CD4-positive, alpha-beta T cell treated with Interferon gamma for 1 hour (primary cell): Measurements from ENCODE around the gene ABHD11.
"Not testable (repeated sequence)": the region's sequence is repeated elsewhere in the genome, so short reads cannot be mapped to it uniquely, and the experiment has no call there.

Experiments used
- DNase-seq: peaks from one replicate; pipeline ENCODE4 v3.0.0-alpha.2; 2020

Gene ABHD11

DNA sequence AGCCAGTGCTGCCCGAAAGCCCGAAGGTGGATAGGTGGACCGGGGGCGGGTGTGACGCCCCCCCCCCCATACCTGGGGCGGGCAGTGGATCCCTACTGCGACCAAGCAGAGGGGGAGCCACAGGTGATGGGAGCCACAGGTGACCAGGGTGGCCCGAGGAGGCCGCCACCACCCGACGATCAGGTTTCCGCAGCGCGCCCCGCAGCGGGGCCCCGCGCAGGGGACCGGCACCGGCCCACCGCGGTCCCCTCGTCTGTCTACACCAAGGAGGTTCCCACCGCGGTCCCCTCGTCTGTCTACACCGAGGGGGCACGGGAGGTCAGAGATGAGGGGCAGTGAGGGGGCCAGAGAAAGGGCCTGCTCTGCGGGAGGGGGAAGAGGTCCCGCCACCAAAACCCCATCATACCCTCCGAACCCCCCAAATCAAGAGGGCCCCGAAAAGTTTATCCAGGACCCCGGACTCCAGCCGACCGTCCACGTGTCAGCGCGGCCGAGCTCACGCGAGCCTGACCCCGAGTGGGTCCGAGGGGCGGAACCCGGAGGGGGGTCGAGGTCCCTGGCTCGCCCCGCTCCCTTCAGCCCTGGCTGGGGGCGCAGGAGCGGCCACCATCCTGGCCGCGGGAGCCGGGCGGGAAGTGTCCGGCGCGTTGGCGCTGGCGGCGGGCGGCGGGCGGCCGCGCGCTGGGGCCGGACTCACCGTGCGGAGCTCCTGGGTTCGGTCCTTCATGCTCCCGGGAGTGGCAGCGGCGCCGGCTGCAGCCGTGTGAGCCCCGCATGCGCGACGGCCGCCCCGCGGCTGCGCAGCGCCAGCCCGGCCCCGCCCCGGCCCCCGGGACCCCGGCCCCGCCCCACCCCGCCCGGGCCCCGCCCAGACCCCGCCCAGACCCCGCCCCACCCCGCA, 19.4 kb downstream of the ABHD11 start, which contains the start of gene STX1A:
Gene STX1A, minus strand, starts transcription at position 765 of the 901 bp plus-strand sequence. Its CDS starts 38 bp downstream, at position 727.
- DNase-seq = peak; percentile 68

DNA sequence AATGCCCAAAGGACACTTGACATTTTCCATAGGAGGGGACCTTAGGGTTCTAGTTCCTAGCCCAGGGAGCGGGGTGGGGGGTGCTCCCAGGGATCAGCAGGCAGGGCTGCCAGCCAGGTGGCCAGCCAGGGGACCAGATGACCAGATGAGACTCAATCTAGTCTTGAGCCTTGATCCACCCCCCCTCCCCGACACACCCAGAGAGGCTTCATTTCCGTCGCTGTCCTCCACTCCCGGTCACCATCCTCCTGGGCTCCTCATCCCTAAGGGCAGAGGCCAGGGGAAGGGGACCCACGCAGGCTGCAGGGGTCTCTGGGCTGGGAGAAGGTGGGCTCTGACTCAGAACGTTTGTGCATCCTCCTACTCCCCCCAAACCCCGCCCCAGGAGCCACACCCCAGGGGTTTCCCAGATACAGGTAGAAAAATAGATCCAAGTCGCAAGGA, 20.1 kb downstream of the ABHD11 start:
- DNase-seq = no peak

- peak; percentile 62 for DNase-seq
These were observed 20.6 kb downstream of the ABHD11 start for GRCh38 chr7:73717991-73718405.

DNA sequence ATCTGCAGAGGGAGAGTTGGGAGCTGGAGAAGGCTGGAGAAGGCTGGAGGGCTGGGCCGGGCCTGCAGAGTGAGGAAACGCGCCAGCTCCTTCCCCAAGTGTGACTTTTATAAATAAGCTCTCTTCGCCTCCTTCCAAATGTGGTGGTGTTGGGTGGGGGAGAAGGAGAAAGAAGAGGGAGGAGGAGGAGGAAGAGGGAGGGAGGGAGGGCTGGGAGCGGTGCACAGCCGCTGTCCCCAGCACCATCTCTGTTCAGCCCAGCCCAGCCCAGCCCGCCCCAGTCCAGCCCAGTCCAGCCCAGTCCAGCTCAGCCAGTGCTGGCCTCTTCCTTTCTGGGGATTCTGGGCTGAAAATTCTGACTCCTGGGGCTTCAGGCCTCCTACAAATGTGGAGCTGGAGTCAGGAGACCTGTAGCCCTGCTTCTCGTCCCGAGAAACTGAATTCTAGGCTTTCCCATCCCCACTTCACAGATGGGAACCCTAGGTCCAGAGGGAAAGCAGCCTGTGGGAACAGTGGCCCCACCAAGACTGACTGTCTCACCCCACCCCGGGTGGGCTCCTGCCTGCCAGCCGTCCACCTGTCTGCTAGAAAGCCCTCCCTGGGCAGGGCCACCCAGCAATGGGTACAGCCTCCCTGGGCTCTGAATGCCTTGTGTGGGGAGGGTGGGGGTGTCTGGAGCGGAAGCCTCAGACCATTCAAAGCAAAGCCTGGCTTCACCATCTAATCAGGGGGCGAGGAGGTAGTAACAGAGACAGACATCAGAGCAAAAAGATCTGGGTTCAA, 21.4 kb downstream of the ABHD11 start:
- no peak for DNase-seq

- DNase-seq = no peak
These were observed 22.2 kb downstream of the ABHD11 start for GRCh38 chr7:73716318-73716890.

GRCh38 chr7:73715648-73716317, 22.8 kb downstream of the ABHD11 start:
- DNase-seq = no peak

DNA sequence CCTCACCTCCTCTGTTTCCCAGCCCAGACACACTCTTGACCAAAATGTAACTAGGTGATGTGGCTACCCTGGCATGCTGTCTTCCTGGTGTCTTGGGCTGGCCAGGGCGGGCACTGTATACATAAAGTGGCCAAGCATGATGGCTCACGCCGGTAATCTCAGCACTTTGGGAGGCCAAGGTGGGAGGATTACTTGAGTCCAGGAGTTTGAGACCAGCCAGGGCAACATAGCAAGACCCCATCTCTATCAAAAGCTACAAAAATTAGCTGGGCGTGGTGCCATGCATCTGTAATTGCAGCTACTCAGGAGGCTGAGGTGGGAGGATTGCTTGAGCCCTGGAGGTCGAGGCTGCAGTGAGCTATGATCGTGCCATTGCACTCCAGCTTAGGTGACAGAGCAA, 25.3 kb downstream of the ABHD11 start:
- DNase-seq = not testable (repeated sequence)

DNA sequence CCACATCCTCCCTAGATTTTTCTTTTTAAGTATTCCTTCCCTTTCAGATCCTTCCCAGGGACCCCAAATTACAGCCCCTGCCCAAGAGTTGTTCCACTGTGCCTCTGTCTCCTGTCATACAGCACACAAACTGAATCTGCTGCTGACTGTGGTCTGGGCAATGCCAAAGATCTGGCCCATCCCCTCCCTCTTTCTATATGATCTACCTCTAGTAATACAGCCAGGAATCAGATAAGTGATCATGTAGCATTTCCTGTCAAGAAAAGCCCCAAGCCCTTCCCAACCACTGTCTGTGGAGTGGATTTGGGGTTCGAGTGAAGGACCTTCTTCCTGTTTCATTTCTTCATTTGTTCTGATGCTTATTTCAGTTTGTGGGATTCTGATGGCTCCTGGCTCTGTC, 25.8 kb downstream of the ABHD11 start:
- no peak for DNase-seq

DNA sequence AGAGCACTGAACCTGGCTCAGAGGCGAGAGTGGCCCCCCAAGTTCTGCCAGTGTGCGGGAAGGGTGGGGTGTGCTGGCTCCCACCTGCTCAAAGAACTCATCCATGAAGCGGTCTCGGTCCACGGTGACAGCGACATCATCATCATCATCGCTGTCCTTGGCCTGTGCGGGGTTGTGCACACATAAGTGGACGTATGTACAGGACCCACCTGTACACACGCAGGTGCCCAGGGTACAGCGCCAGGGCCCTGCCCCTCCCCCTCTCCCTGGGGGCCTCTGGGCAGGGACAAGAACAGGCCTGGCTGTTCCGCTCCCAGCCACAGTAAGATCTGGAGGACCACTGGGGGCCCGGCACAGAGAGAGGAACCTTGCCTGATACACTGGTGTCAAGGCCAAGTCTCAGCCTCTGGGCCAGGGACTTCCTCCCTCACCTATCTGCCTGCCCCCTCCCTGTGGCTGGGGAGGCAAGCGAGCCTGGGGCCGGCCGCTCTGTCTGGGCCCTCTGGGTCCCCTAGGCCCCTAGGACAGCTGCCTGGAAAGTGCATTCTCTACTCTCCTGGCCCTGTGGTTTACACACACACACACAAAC, 29.5 kb downstream of the ABHD11 start:
- no peak for DNase-seq

- peak; percentile 24 for DNase-seq
These were observed 31.5 kb downstream of the ABHD11 start for GRCh38 chr7:73707045-73707631.

GRCh38 chr7:73706126-73707044, 32.2 kb downstream of the ABHD11 start:
- DNase-seq = no peak

DNA sequence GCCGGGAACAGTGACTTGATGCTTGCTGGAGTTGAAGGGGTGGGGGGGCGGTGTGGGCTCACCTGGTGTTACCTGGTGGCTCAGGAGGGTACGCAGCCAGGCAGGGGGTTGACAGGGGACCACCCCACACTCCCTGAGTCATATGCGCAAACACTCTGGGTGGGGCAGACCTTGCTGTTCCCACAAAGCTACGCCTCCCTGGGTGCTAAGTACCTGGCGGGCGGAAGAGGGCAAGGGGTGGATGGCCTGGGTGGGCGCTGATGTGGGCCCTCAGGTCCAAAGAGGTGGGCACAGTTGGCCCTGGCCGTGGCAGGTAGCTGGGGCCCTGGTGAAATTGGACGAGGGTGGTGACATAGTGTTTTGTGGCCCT, 33.1 kb downstream of the ABHD11 start:
- no peak for DNase-seq

DNA sequence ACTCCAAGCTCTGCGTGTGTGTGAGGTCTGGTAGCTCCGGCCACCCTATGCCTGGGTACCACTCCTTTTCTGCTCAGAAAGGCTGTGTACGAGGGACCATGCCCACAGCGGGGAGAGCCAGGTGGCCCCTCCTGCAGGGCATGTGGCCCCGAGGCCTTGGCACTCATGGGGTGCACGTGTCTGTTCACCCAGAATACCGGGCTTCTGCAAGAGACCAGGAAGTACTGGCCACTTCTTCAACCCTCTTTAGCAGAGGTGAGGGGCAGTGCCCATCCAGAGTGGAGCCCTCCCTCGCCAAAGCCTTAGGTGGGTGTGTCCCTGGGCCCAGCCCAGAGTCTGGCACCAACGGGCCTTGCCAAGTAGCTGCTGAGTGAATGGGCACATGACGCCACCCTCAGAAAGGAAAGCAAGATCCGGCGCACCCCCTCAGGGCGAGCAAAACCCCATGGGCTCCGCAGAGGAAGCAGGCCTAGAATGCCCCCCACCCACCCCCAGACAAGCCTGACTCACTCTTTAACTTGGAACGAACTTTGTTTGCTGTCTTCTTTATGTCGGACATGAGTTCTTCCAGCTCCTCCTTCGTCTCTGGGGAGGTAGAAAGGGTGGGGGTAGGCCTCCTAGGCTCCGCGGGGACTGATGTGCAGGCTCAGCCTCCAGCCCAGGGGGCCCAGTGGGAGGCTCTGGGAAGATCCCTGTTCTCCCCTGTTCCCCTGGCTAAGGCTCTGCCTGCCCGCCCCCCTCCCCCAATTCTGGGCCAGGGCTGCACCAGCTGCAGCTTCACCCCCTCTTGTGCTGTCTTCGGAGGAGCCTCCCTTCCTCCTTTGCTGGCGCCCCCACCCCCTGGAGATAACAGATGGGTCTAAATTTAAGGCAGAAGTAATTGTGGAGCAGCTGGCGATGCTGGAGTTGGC, 33.7 kb downstream of the ABHD11 start:
- no peak for DNase-seq

- DNase-seq = peak; percentile 28
These were observed 34.6 kb downstream of the ABHD11 start for GRCh38 chr7:73703757-73704639.

- DNase-seq = no peak
These were observed 35.4 kb downstream of the ABHD11 start for GRCh38 chr7:73703225-73703624.

DNA sequence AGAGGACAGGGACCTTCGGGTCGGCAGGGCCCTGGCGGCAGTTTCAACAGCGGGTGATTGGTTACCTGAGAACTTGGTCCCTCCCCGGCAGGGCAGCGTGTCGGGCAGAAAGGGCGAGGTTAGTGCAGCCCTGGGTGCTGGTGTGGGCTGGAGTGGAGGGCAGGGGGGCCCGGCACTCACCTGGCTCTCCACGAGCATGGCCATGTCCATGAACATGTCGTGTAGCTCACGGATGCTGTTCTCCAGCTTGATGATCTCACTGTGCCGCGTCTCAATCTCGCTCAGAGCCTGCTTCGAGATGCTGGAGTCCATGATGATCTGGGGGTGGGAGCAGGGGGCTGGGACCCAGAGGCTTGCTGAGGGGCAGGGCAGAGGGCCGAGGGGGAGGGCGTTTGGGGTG, 35.9 kb downstream of the ABHD11 start:
- DNase-seq = no peak

DNA sequence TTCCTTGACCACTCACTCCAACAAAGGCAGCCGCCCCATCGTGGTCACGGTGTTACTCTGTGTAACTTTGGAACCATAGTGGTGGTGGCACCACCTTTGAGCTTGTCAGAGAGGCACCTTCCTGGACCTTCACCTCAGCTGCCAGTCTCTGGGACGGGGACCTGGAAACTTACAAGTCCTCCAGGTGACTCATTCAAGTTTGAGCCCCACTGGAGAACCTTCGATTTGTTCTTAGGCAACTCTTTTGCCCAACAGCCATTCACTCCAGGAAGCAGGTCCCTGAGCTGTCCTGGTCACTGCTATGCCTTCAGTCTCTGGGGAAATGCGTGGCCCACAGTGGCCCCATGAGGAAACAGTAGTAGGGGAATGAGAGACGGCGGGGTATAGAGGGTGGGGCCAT, 36.4 kb downstream of the ABHD11 start:
- DNase-seq = no peak

DNA sequence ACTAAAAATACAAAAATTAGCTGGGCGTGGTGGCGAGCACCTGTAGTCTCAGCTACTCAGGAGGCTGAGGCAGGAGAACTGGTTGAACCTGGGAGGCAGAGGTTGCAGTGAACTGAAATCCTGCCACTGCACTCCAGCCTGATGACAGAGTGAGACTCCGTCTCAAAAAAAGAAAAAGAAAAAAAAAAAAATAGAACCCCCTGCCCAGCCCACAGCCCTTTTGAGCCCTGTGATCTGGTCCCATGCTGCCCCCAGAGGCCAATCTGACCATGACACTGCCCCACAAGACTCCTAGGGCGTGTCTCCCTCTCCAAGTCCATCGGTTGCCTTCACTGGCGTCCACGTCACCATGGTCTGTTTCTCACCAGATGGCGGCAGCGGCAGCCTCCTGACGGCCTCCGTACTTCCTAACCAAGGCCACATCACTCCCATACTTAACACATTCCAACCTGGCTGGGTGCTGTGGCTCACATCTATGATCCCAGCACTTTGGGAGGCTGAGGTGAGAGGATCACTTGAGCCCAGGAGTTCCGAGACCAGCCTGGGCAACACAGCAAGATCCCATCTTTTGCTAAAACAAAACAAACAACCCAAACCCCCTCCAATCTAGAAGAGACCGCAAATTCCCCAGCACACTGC, 37.1 kb downstream of the ABHD11 start:
- no peak for DNase-seq
